ENCODE data around the gene DNAJC4.

Gene DNAJC4

DNA sequence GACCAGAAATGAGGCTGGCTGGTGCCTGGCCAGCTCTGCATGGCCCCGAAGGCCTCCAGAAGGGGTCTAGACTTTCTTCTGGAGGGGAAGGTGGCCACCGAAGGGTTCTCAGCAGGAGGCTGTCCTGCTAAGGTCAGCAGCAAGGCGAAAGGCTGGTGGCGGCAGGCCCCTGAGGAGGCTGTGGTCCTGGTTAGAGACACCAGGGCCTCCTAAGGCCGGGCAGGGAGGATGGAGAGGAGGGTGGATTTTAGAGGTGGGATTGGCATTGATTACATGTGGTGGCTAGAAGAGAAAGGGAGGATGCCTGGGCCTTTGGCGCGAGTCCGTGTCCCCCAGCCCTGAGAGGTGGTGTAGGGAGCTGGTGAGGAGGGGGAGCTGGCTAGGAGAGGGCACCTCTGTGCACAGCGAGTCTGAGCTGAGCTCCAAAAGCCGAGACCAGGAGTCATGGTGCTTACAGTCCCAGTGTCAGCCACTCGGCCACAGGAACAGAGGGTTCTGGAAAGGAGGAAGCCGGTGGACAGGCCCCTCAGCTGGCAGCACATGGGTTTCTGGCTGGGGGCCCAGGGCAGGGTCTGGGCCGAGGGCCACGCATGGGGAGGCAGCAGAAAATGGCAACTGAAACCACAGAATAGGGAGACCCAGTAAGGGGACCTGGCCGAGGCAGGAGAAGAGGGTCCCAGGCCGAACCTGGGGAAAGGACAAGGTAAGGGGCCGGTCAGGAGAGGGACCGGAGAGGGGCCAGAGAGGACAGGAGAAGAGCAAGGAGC is 21.4 kb upstream of the DNAJC4 start:
- DNase-seq = no peak

DNA sequence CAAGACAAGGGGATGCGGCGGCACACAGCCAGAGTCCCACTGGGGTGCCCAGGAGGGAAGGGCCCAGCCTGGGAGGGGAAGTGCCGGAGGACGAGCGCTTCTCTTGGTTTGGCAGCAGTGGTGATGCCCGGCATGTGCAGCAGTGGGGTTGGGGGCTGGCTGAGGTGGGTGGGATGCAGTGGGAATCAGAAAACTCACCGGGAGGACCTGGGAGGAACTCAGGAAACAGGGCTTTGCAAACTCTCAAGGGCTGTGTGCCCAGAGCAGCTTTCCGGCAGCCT is 20.8 kb upstream of the DNAJC4 start:
- DNase-seq = no peak

DNA sequence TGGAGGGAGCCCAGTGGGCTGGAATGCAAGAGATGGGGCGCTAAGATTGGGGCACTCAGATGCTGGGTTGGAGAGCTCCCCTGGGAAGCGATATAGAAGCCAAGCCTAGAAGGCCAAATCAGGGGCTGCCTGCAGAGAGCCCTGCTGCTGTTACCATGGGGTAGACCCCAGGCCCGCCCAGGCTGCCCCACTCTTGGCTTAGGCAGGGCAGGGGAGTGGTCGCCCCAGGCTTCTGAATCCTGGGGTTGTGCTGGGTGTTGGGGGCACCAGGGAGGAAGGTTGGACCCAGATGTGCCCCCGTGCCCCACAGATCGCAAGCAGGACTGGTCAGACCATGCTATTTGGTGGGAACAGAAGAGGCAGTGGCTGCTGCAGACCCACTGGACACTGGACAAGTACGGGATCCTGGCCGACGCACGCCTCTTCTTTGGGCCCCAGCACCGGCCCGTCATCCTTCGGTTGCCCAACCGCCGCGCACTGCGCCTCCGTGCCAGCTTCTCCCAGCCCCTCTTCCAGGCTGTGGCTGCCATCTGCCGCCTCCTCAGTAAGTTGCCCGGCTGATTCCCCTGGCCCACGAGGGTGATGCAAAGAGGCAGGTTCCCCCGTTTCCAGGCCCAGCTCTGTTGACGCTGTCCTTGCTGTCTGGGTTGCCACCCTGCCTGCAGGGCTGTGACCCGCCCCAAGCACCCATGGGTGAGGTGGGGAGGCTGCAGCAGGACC is 19.9 kb upstream of the DNAJC4 start:
- DNase-seq = no peak

DNA sequence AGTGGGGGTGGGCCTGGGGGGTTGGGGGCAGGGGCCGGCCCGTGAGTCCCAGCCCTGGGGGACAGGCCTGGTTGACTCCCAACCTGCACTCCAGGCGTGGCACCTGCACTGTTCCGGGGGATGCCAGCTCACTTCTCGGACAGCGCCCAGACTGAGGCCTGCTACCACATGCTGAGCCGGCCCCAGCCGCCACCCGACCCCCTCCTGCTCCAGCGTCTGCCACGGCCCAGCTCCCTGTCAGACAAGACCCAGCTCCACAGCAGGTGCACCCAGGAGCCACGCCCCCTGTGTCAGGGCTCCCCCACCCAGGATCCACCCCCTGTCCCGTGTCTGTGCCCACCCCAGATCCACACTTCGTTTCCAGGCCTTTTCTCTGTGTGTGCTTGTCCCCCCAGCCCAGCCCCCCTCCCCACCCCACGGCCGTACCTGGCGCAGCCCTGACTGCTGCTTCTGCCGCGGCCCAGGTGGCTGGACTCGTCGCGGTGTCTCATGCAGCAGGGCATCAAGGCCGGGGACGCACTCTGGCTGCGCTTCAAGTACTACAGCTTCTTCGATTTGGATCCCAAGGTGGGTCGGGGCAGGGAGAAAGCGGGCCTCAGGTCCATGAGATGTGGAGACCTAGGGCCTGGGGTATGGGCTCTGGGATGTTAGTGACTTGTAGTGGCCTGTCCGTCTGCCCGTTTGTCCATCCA is 19.0 kb upstream of the DNAJC4 start:
- no peak for DNase-seq

DNA sequence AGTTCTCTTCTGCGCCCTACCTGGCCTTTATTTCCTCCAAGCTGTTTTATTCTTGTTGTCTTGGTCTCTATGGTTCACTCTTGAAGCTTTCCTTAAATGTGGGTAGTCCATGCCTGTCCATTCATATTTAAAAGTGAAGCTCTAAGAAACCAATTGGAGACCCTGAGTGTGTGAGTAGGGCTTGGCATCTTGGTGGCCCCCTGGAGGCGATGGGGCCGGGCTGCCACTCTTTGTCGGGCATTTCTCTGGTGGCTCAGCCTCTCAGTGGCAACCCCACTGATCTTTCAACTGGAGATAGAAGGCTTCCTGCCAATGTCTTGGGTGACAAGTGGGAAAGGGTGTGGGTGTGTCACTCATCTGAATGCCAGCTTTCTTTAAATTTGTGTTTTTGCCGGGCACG is 13.5 kb upstream of the DNAJC4 start:
- no peak for DNase-seq

DNA sequence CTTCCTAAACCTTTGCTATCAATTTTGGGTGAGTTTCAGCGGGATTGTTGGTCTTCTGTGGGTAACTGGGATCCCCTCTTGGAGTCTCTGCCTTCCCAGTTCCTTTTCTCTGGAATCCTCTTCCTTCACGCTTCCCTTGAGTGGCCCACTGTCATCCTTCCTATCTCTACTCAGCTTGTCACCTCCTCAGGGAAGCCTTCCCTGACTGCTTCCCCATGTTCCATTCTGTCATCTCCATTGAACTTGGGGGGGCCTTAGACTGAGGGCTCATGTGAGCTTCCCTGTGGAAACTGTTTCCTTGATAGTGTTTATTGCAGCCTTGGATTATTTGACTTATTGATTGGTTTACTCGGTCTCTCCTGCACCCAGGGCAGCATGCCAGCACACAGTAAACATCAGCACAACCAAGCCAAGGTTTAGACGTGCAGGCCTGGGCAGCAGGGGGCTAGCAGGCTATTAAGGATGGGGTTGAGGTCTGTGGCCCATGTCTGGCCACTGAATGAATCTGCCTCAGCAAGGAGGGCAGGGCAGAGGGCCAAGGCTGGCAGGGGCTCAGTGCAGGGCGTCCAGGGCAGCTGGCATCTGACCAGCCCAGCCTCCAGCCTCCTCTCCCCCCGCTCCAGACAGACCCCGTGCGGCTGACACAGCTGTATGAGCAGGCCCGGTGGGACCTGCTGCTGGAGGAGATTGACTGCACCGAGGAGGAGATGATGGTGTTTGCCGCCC is 11.6 kb upstream of the DNAJC4 start:
- DNase-seq = no peak

DNA sequence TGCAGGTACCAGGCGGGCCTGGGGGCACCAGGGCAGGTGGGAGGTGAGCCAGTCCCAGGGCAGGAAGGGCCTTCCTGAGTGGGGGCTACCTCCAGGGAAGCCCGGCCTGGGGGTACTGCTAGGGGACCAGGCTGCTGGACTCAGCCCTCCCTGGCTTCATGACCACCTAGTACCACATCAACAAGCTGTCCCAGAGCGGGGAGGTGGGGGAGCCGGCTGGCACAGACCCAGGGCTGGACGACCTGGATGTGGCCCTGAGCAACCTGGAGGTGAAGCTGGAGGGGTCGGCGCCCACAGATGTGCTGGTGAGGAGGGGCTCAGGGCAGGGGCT is 11.0 kb upstream of the DNAJC4 start:
- DNase-seq = no peak

DNA sequence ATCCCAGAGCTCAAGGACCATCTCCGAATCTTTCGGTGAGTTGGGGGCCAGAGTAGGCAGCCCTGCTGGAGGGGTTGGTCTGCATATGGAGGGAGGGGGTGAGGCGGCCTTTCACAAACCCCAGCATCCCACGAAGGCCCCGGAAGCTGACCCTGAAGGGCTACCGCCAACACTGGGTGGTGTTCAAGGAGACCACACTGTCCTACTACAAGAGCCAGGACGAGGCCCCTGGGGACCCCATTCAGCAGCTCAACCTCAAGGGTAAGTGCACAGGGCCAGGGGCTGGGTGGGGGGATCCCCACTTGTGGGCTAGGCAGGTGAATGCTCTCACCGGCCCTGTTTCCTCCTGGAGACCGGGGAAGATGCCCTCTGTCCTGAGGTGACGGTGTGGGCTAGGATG is 10.6 kb upstream of the DNAJC4 start:
- DNase-seq = no peak

DNA sequence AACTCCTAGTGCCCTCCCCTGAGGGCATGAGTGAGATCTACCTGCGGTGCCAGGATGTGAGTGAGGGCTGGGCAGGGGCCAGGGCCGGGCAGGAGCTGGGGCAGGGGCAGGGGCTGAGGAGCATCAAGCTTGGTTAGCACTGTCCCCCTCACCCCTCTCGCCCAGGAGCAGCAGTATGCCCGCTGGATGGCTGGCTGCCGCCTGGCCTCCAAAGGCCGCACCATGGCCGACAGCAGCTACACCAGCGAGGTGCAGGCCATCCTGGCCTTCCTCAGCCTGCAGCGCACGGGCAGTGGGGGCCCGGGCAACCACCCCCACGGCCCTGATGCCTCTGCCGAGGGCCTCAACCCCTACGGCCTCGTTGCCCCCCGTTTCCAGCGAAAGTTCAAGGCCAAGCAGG is 10.1 kb upstream of the DNAJC4 start:
- no peak for DNase-seq

DNA sequence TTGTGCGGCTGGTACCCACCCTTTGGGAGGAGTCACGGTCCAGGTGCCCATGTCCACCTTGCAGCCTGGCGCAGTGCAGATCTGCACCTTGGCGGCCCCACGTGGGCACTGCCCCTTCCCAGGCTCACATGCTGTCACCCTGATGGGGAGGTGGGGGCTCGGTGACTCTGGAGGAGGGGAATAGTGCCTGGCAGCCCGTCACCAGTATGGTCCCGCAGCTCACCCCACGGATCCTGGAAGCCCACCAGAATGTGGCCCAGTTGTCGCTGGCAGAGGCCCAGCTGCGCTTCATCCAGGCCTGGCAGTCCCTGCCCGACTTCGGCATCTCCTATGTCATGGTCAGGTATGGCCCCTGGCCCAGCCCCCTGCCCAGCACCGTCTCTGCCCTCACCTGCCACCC is 9.6 kb upstream of the DNAJC4 start:
- no peak for DNase-seq

DNA sequence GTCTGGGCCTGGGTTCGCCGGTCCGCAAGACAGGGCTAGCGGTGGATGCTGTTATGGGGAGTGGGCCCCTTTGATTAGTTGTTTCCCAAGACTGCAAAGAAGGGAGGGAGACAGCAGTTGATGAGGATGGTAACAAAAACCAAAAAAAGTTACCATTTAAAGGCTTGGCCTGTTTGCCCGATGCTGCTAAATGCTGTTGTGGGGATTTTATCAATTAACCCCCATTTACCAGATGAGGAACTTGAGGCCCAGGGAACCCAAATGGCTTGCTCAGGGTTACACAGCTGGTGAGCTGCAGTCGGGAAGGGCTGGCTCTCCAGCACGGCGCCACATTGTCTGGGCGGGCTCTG is 7.7 kb upstream of the DNAJC4 start:
- no peak for DNase-seq

DNA sequence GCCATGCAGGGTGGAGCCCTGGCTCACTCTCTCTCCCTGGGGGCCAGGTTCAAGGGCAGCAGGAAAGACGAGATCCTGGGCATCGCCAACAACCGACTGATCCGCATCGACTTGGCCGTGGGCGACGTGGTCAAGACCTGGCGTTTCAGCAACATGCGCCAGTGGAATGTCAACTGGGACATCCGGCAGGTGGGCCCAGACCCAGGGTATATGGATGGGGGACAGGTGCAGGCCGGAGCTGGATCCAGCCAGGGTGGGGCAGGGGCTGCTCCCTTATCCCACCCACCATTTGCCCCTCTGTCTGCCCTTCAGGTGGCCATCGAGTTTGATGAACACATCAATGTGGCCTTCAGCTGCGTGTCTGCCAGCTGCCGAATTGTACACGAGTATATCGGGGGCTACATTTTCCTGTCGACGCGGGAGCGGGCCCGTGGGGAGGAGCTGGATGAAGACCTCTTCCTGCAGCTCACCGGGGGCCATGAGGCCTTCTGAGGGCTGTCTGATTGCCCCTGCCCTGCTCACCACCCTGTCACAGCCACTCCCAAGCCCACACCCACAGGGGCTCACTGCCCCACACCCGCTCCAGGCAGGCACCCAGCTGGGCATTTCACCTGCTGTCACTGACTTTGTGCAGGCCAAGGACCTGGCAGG is 7.2 kb upstream of the DNAJC4 start:
- DNase-seq = no peak

DNA sequence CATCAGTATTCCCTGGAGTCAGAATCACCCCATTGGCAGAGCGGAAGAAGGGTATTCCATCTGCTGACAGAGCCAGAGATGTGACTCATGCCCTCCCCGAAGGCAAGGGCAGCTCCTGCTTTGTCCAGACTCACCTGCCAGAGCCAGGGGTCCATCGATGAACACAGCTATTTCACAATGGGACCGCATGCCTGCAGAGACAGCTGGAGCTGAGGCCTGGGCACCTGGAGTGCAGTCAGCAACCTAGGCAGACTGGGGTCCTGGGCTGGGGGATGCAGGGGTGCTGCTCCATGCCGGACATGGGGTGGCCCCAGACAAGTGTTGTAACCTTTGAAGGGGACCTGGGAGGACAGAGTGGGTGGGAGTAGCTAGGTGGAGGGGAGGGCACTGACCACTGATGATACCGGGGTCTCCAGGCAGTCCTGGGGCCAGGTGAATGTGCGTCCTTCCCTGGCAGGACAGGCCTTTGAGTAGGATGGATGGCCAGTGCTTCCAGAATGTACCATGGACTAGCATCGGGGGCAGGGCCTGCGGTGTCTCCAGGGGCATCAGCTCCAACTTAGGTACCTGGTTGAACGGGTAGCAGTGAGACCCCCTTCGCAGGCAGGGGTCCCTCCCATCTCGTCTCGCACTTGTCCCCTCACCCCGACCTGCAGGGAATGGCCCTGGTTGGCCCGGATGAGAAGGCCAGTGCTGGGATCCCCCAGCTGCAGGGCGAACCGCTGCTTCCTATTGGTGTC is 6.0 kb upstream of the DNAJC4 start:
- no peak for DNase-seq

DNA sequence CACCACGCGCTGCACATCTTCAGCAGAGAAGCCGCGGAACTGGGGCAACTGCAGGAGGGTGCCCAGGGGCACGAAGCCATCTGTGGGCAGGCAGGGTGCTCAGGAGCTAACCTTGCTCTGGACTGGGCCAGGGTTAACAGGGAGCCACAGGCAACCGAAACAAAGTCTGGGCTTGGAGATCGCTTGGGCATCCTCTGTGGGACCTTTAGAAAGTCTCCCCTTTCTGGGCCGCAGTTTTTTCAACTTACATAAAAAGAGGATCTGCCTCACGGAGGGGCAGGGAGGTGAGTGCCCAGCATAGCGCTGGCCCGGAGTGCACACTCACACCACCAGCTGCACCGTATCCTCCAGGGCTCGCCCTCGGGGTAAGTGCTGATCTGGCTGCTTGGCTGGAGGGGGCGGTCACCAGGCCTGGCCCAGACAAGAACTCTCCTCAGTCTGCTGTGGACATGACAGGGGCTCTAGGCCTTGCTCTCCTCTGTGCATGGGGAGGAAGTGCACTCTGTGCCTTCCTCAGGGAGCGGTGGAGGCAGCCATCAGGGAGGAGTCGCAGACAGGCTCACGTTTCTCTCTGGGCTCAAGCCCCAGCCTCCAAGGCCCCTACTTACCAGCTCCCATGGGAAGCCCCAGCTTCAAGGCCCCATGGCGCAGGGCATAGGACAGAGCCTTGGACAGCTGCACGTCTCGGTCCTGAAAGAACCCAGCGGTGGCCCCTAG is 5.3 kb upstream of the DNAJC4 start:
- DNase-seq = no peak

DNA sequence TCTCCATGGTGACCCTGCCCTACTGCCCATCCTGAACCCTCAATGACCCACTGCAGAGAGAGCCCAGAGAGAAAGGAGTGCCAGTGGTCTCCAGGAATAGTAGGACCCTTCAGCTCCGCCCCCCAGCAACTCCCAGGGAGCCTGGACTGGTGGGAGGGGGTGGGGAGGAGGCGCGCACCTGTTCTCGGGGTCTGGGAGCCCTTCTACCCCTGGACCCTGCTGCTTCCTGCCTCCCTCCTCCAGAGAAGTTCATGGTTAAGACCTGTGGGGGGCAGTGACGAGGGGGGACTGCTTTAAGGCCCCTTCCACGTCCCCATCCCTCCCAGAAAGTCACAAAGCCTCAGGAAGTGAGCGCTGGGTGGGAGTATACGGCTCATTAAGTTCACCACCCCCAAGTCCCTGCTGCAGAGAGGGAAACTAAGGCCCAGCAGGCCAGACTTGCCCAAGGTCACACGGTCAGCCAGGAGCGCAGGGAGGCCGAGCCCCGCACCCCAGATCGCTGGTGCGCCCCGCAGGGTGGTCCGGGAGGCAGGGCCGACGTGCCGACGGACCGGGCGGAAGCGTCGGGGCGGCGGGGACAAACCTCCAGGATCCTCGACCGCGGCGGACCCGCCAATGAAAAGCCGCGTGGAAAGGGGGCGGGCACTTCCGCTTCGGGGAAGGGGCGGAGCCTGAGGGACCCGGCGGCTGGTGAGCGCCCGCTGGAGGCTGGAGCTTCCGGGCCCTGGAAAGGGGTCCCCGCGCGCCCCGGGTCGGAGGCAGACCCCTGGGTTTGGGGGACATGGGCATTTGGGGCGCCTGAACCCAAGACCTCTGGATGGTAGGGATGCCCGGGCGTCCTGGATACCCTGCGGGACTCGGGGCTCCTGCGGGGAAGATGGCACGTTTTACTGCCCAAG is 4.5 kb upstream of the DNAJC4 start, which contains the start of the genes NUDT22 and TRPT1:
NUDT22 (plus strand) TSS at position 667 of the 899 bp plus-strand sequence. CDS start 379 bp downstream, outside the sequence.
TRPT1 (minus strand) TSS at position 579 of the 899 bp plus-strand sequence; CDS start at position 253, 326 bp downstream.
- DNase-seq = peak; percentile 86 to 88

DNA sequence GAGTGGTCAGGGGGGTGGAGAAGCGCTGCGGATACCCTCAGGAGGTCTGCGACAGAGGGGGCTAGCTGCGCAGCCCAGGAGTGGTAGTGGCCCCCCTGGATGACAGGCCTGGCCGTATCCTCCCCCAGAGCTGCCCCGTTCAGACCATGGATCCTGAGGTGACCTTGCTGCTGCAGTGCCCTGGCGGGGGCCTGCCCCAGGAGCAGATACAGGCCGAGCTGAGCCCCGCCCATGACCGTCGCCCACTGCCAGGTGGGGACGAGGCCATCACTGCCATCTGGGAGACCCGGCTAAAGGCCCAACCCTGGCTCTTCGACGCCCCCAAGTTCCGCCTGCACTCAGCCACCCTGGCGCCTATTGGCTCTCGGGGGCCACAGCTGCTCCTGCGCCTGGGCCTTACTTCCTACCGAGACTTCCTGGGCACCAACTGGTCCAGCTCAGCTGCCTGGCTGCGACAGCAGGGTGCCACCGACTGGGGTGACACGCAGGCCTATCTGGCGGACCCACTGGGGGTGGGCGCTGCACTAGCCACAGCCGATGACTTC is 3.8 kb upstream of the DNAJC4 start:
- peak; percentile 69 to 70 for DNase-seq

DNA sequence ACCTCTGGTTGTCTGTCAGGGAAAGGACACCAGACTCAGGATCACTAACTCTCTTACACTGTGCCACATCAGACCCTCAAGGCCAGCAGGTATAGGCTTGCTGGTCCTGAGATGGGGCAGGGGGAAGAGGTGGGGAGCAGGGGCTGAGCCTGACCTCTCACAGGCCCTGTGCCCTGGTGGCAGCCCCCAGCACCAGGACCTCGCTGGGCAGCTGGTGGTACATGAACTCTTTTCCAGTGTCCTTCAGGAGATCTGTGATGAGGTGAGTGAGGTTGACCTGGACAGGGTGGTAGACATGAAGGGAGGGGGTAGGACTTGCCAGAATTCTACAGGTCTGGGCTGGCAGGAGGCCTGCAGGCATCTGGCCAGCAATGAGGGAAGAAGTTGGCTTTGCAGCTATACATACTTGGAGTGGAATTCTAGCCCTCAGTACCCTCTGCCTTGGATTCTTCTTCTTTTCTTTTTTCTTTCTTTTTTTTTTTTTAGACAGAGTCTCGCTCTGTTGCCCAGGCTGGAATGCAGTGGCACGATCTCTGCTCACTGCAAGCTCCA is 2.9 kb upstream of the DNAJC4 start:
- no peak for DNase-seq

DNA sequence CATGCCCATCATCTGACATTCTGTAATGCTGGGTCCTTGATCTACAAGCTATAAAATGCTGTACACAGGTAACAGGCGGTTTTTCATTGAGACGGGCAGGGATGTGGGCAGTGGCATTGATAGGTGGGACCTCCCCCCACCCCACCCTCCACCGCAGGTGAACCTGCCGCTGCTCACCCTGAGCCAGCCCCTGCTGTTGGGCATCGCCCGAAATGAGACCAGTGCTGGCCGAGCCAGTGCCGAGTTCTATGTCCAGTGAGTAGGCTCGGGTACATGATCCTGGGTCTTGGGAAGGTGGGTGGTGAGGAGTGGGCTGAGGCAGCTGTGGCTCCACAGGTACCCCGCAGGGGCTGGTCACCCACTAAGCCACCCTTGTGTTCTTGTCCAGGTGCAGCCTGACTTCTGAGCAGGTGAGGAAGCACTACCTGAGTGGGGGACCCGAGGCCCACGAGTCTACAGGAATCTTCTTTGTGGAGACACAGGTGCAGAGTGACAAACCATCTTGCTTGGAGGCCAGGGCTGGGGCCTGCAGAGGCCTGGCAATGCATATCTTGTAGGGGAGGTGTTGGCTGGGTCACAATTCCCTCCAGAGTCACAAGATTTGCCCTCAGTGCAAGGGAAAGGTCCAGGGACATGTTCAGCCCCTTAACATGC is 1.1 kb upstream of the DNAJC4 start:
- DNase-seq = no peak

DNA sequence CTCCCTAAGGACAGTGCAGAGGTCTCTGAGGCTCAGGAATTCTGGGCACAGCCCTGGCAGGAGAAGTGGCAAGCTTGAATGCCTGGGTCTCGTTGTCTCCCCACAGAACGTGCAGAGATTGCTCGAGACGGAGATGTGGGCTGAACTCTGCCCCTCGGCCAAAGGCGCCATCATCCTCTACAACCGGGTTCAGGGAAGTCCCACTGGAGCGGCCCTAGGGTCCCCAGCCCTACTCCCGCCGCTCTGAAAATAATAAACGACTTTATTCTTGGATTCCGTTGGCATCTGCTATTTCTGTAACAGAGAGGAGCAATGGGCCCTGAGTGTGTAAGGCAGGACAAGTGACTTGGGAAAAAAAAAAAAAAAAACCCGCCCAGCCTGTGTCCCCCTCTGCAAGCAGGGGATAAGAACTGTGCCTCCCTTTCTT is 591 bp upstream of the DNAJC4 start:
- no peak for DNase-seq

All from CD4-positive, alpha-beta T cell treated with Interleukin-1 beta for 1 hour (primary cell).